T-helper 1 cell treated with Interleukin-12 subunit alpha and Interleukin-12 subunit beta and Interleukin-4 antibody, amounts not matched to agents 30 ng/mL and 1 ng/mL, for 36 hours (primary cell): Measurements from ENCODE around the gene ZNF117. TPM values are rescaled to one million over a fixed set of nuclear protein-coding genes. Genes with fewer than 3 reads are reported as not detected.
"Not testable (repeated sequence)": the region's sequence is repeated elsewhere in the genome, so short reads cannot be mapped to it uniquely, and the experiment has no call there.

ENCODE experiments used
- intact Hi-C: fragments of 100-400 bp; cut with micrococcal nuclease; formaldehyde crosslinking; loops from one replicate; pipeline ENCODE4 v1.15.1; 2024
- total RNA-seq: library from RNA; stranded (reverse); gene quantifications from 2 replicates; pipeline ENCODE4 v1.2.3, GENCODE V29; 2022

Gene ZNF117
- total RNA-seq, 1 donor from 2014 or later, result 6.8 TPM

- intact Hi-C loops, result no loop called here
These were observed 7.1 kb upstream of the ZNF117 start for GRCh38 chr7:64997927-64998391.

- intact Hi-C loops, result no loop called here
These were observed 6.5 kb upstream of the ZNF117 start for GRCh38 chr7:64997164-64997908.

GRCh38 chr7:64996305-64996704 is 5.5 kb upstream of the ZNF117 start:
- intact Hi-C loops, result no loop called here

GRCh38 chr7:64993901-64994300 is 3.1 kb upstream of the ZNF117 start:
- intact Hi-C loops, result no loop called here

GRCh38 chr7:64992971-64993370 is 2.1 kb upstream of the ZNF117 start:
- intact Hi-C loops, result no loop called here

- intact Hi-C loops, result no loop called here
These were observed 620 bp downstream of the ZNF117 start for GRCh38 chr7:64990216-64990615.

- intact Hi-C loops, result no loop called here
These were observed 12.2 kb downstream of the ZNF117 start for GRCh38 chr7:64978497-64979203.

- intact Hi-C loops, result no loop called here
These were observed 25.2 kb downstream of the ZNF117 start for GRCh38 chr7:64965594-64965993.

GRCh38 chr7:64959072-64959747 is 31.6 kb downstream of the ZNF117 start:
- intact Hi-C loops, result no loop called here

- intact Hi-C loops, result loop anchor here (1.0 to 2.0 kb wide), 4 partner anchors 48 to 356 kb away; partner anchors contain the start of genes ERV3-1 and ZNF273
These were observed 39.5 kb downstream of the ZNF117 start for GRCh38 chr7:64951250-64951848.

- intact Hi-C loops, result loop anchor here (1.0 to 2.0 kb wide), 4 partner anchors 47 to 357 kb away; partner anchors contain the start of genes ERV3-1 and ZNF273
These were observed 40.2 kb downstream of the ZNF117 start for GRCh38 chr7:64950673-64951072.

GRCh38 chr7:64948774-64949173 is 42.1 kb downstream of the ZNF117 start:
- intact Hi-C loops, result not testable (repeated sequence)

GRCh38 chr7:64947252-64948000 is 43.4 kb downstream of the ZNF117 start:
- intact Hi-C loops, result no loop called here

- intact Hi-C loops, result no loop called here
These were observed 44.1 kb downstream of the ZNF117 start for GRCh38 chr7:64946772-64947171.

GRCh38 chr7:64945503-64946175 is 45.2 kb downstream of the ZNF117 start:
- intact Hi-C loops, result no loop called here

- intact Hi-C loops, result not testable (repeated sequence)
These were observed 46.0 kb downstream of the ZNF117 start for GRCh38 chr7:64944667-64945502.

- intact Hi-C loops, result not testable (repeated sequence)
These were observed 50.8 kb downstream of the ZNF117 start for GRCh38 chr7:64940021-64940420.

GRCh38 chr7:64938540-64938939 is 52.3 kb downstream of the ZNF117 start:
- intact Hi-C loops, result no loop called here

- intact Hi-C loops, result no loop called here
These were observed 56.4 kb downstream of the ZNF117 start for GRCh38 chr7:64934478-64934877.
